Chondrocyte (in vitro differentiated cells): Measurements from ENCODE around the gene DNMT3A. TPM values are rescaled to one million over a fixed set of nuclear protein-coding genes. Genes with fewer than 3 reads are reported as not detected.

Source experiments
- DNase-seq: peaks from one replicate; pipeline ENCODE4 v3.0.0; 2021; ENCODE audit warnings: mixed read lengths, low spot score
- H3K27ac Mint-ChIP-seq: one replicate; pipeline ENCODE4 v1.8.0; 2021; ENCODE audit warnings: mild to moderate bottlenecking, moderate library complexity, mixed read lengths; ENCODE audit not compliant: unreplicated experiment
- H3K27me3 Mint-ChIP-seq: 2 replicates; pipeline ENCODE4 v1.8.0; 2021; ENCODE audit warnings: low read depth, mixed read lengths
- H3K36me3 Mint-ChIP-seq: 2 replicates; pipeline ENCODE4 v1.8.0; 2021; ENCODE audit warnings: low read depth, mixed read lengths
- H3K4me1 Mint-ChIP-seq: 2 replicates; pipeline ENCODE4 v1.8.0; 2021; ENCODE audit warnings: low read depth, mild to moderate bottlenecking, mixed read lengths
- H3K4me3 Mint-ChIP-seq: one replicate; pipeline ENCODE4 v1.8.0; 2021; ENCODE audit warnings: mild to moderate bottlenecking, moderate library complexity, mixed read lengths; ENCODE audit not compliant: unreplicated experiment
- H3K9me3 Mint-ChIP-seq: 2 replicates; pipeline ENCODE4 v1.8.0; 2021; ENCODE audit warnings: low read depth, mixed read lengths
- CTCF ChIP-seq: fragments of 200-600 bp; sonication (generic); IDR thresholded peaks from 2 replicates; pipeline ENCODE4 v1.5.0; 2021; ENCODE audit warnings: antibody characterized with exemption, mild to moderate bottlenecking, moderate library complexity
- total RNA-seq: library from RNA; stranded (reverse); gene quantifications from 3 replicates; pipeline ENCODE4 v1.2.1, GENCODE V29; 2021

Gene DNMT3A
- total RNA-seq, 1 donor from 2014 or later, result 43.9 TPM

GRCh38 chr2:25257931-25258846, 83.5 kb downstream of the DNMT3A start:
- Mint-ChIP-seq H3K9me3 (no peaks in the 10 kb centered on the region), H3K27ac (no peak overlapping the region), H3K4me3 (no peak overlapping the region), H3K36me3 (peaks cover 7% of the 10 kb centered on the region), H3K4me1 (peaks cover 14% of the 10 kb centered on the region), H3K27me3 (no peaks in the 10 kb centered on the region)
- no peak for DNase-seq
- peak; percentile 32 for TF ChIP-seq CTCF

- Mint-ChIP-seq H3K4me3 (no peak overlapping the region), H3K27ac (peak overlapping the region; percentile 84), H3K9me3 (no peaks in the 10 kb centered on the region), H3K4me1 (peaks cover 21% of the 10 kb centered on the region), H3K36me3 (peaks cover 7% of the 10 kb centered on the region), H3K27me3 (no peaks in the 10 kb centered on the region)
- TF ChIP-seq CTCF, result no peak
- DNase-seq, result no peak
Measured at GRCh38 chr2:25257032-25257552, 84.6 kb downstream of the DNMT3A start.

GRCh38 chr2:25256488-25256875, 85.2 kb downstream of the DNMT3A start:
- Mint-ChIP-seq H3K9me3 (no peaks in the 10 kb centered on the region), H3K4me1 (peaks cover 22% of the 10 kb centered on the region)
- DNase-seq, result no peak

GRCh38 chr2:25255745-25256487, 85.8 kb downstream of the DNMT3A start:
- peaks cover 26% of the 10 kb centered on the region for H3K4me1 Mint-ChIP-seq
- H3K4me3 Mint-ChIP-seq, result no peak overlapping the region
- peaks cover 7% of the 10 kb centered on the region for H3K36me3 Mint-ChIP-seq
- TF ChIP-seq CTCF, result no peak
- no peak overlapping the region for H3K27ac Mint-ChIP-seq
- DNase-seq, result no peak
- no peaks in the 10 kb centered on the region for H3K9me3 Mint-ChIP-seq
- H3K27me3 Mint-ChIP-seq, result no peaks in the 10 kb centered on the region

More at GRCh38 chr2:25256488-25256875, 85.2 kb downstream of the DNMT3A start:
- Mint-ChIP-seq H3K27ac (peak overlapping the region; percentile 84), H3K27me3 (no peaks in the 10 kb centered on the region), H3K4me3 (no peak overlapping the region), H3K36me3 (peaks cover 7% of the 10 kb centered on the region)
- no peak for TF ChIP-seq CTCF

GRCh38 chr2:25254961-25255360, 86.8 kb downstream of the DNMT3A start:
- H3K4me1 Mint-ChIP-seq, result peaks cover 36% of the 10 kb centered on the region
- no peak overlapping the region for H3K4me3 Mint-ChIP-seq
- H3K27me3 Mint-ChIP-seq, result no peaks in the 10 kb centered on the region
- no peak for TF ChIP-seq CTCF
- H3K36me3 Mint-ChIP-seq, result peaks cover 3% of the 10 kb centered on the region
- H3K27ac Mint-ChIP-seq, result no peak overlapping the region
- DNase-seq, result no peak
- H3K9me3 Mint-ChIP-seq, result no peaks in the 10 kb centered on the region
